Liver (tissue), 9 donors: ENCODE data around the gene KIAA0586. TPM values are rescaled to one million over a fixed set of nuclear protein-coding genes. Genes with fewer than 3 reads are reported as not detected.
"Not testable (repeated sequence)": the region's sequence is repeated elsewhere in the genome, so short reads cannot be mapped to it uniquely, and the experiment has no call there.

Experiments used
- DNase-seq: peaks from one replicate; pipeline ENCODE4 v3.0.0-alpha.2; 2017; ENCODE audit warnings: low spot score
- H3K27ac ChIP-seq, 2 donors: one replicate each; pipeline ENCODE4 v1.7.0; 2013; ENCODE audit warnings: inconsistent platforms in 2 of 2, low read length in 2 of 2, control low read depth in 1 of 2, low read depth in 1 of 2, mild to moderate bottlenecking in 1 of 2
- H3K27me3 ChIP-seq, 4 donors: one replicate each; pipeline versions ENCODE4 v1.6.1 to v1.7.0; 2013; ENCODE audit warnings: low read length in 3 of 4, inconsistent platforms in 1 of 4, mild to moderate bottlenecking in 1 of 4, moderate library complexity in 1 of 4; ENCODE audit not compliant: control insufficient read depth in 4 of 4, insufficient read depth in 4 of 4
- H3K36me3 ChIP-seq, 4 donors: one replicate each; pipeline versions ENCODE4 v1.6.1 to v1.7.0; 2013; ENCODE audit warnings: low read length in 3 of 4, mild to moderate bottlenecking in 3 of 4, low read depth in 1 of 4, moderate library complexity in 1 of 4; ENCODE audit not compliant: control insufficient read depth in 4 of 4, insufficient read depth in 3 of 4
- H3K4me1 ChIP-seq, 4 donors: one replicate each; pipeline versions ENCODE4 v1.6.1 to v1.7.0; 2013; ENCODE audit warnings: low read length in 3 of 4, mild to moderate bottlenecking in 3 of 4, moderate library complexity in 1 of 4; ENCODE audit not compliant: control insufficient read depth in 4 of 4, insufficient read depth in 4 of 4
- H3K4me3 ChIP-seq, 3 donors: one replicate each; pipeline versions ENCODE4 v1.6.1 to v1.7.0; 2013; ENCODE audit warnings: low read length in 3 of 3, control low read depth in 1 of 3, low read depth in 1 of 3, mild to moderate bottlenecking in 1 of 3
- H3K9ac ChIP-seq, 2 donors: one replicate each; pipeline ENCODE4 v1.7.0; 2013; ENCODE audit warnings: low read length in 2 of 2, mild to moderate bottlenecking in 2 of 2, moderate library complexity in 2 of 2, control low read depth in 1 of 2, low read depth in 1 of 2
- H3K9me3 ChIP-seq, 4 donors: one replicate each; pipeline versions ENCODE4 v1.6.1 to v1.7.0; 2013; ENCODE audit warnings: low read length in 3 of 4; ENCODE audit not compliant: control insufficient read depth in 4 of 4
- EGR1 ChIP-seq, 2 donors: IDR thresholded peaks; 2 replicates each; pipeline ENCODE4 v1.6.1; 2016 to 2018; ENCODE audit warnings: antibody characterized with exemption in 2 of 2, low read depth in 2 of 2
- FOXA2 ChIP-seq: IDR thresholded peaks from 2 replicates; pipeline ENCODE4 v1.6.1; 2016; ENCODE audit warnings: antibody characterized with exemption
- GABPA ChIP-seq, 2 donors: IDR thresholded peaks in 1 of 2; conservative IDR thresholded peaks in 1 of 2; 2 replicates each; pipeline ENCODE4 v1.6.1; 2016; ENCODE audit warnings: antibody characterized with exemption in 2 of 2, mild to moderate bottlenecking in 1 of 2, moderate library complexity in 1 of 2
- HNF4G ChIP-seq: IDR thresholded peaks from 2 replicates; pipeline ENCODE4 v1.6.1; 2016; ENCODE audit warnings: antibody characterized with exemption
- JUND ChIP-seq, 2 donors: IDR thresholded peaks; 2 replicates each; pipeline ENCODE4 v1.6.1; 2016; ENCODE audit warnings: antibody characterized with exemption in 2 of 2
- NR2F2 ChIP-seq: IDR thresholded peaks from 2 replicates; pipeline ENCODE4 v1.6.1; 2016; ENCODE audit warnings: antibody characterized with exemption
- RAD21 ChIP-seq, 2 donors: IDR thresholded peaks; 2 replicates each; pipeline ENCODE4 v1.6.1; 2016; ENCODE audit warnings: antibody characterized with exemption in 2 of 2, mild to moderate bottlenecking in 2 of 2
- TAF1 ChIP-seq: conservative IDR thresholded peaks from 2 replicates; pipeline ENCODE4 v1.6.1; 2016; ENCODE audit warnings: antibody characterized with exemption, mild to moderate bottlenecking
- WGBS: extraction: QIAGEN DNeasy Blood & Tissue Kit; methylation state at CpG from one replicate; pipeline ENCODE4 v1.1.7; 2013; 5-methylcytosine and 5-hydroxymethylcytosine counted together
- polyA plus RNA-seq, 2 donors: library from polyadenylated mRNA; stranded (reverse) in 1 of 2; unstranded in 1 of 2; fragments of 200-250 nt in 1 of 2; fragments of >200 nt in 1 of 2; fragmentation: Nextera tagmentation in 1 of 2; extraction: Ambion mirVana in 1 of 2; gene quantifications; one replicate each; pipeline versions ENCODE4 v1.2.1 to v1.2.3, GENCODE V29; 2013 to 2015
- total RNA-seq, 2 donors: library from RNA; depleted of rRNA; stranded (reverse); fragments of >200 nt; gene quantifications; one replicate each; pipeline ENCODE4 v1.2.3, GENCODE V29; 2014
- TF ChIP-seq, protein P1 (sequence below): fragments of 150-350 bp; IDR thresholded peaks from 2 replicates; pipeline ENCODE4 v1.5.1; 2017; ENCODE audit warnings: improper control_type of control experiment, low read depth, low read length; ENCODE audit not compliant: missing input control
- TF ChIP-seq, protein P2 (sequence below): IDR thresholded peaks from 2 replicates; pipeline ENCODE4 v1.6.1; 2016; ENCODE audit warnings: antibody characterized with exemption
- TF ChIP-seq, protein P3 (sequence below): IDR thresholded peaks from 2 replicates; pipeline ENCODE4 v1.6.1; 2016; ENCODE audit warnings: antibody characterized with exemption
- TF ChIP-seq, protein P4 (sequence below): IDR thresholded peaks from 2 replicates; pipeline ENCODE4 v1.6.1; 2016; ENCODE audit warnings: antibody characterized with exemption, mild to moderate bottlenecking
- TF ChIP-seq, protein P5 (sequence below): IDR thresholded peaks from 2 replicates; pipeline ENCODE4 v1.6.1; 2016; ENCODE audit warnings: antibody characterized with exemption
- donor health status: healthy.
- donor health status: healthy.
- donor health status: healthy.
- donor health status: healthy.
- donor health status: healthy.

KIAA0586 gene
- total and polyA plus RNA-seq, 4 donors: 3.6 to 18.2 (median 7.8) TPM

DNA sequence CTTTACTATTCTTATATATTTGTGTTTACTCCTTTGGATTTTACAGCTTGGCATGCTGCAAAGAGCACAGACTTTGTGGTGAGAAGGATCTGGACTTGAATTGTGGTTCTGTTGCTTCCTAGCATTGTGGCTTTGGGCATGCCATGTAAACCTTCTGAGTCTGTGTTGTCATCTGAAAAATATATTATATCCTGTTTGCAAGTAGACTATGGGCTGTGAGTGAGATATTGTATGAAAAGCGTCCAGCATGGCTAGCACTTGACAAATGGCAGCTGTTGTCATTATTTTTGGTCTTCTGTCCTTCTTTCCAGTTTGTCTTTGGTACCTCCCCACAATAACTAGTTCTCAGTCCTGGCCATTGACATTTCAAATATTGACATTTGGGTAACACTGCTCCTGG lies 148.4 kb downstream of the KIAA0586 start (continued):
- TF ChIP-seq, protein P1, sequence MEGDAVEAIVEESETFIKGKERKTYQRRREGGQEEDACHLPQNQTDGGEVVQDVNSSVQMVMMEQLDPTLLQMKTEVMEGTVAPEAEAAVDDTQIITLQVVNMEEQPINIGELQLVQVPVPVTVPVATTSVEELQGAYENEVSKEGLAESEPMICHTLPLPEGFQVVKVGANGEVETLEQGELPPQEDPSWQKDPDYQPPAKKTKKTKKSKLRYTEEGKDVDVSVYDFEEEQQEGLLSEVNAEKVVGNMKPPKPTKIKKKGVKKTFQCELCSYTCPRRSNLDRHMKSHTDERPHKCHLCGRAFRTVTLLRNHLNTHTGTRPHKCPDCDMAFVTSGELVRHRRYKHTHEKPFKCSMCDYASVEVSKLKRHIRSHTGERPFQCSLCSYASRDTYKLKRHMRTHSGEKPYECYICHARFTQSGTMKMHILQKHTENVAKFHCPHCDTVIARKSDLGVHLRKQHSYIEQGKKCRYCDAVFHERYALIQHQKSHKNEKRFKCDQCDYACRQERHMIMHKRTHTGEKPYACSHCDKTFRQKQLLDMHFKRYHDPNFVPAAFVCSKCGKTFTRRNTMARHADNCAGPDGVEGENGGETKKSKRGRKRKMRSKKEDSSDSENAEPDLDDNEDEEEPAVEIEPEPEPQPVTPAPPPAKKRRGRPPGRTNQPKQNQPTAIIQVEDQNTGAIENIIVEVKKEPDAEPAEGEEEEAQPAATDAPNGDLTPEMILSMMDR: no peak
- TF ChIP-seq, protein P2, sequence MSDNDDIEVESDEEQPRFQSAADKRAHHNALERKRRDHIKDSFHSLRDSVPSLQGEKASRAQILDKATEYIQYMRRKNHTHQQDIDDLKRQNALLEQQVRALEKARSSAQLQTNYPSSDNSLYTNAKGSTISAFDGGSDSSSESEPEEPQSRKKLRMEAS: no peak
- TF ChIP-seq FOXA2 (no peak), TAF1 (no peak), GABPA (IDR thresholded peaks at IDR 0.05 in 1 of 2, conservative IDR thresholded peaks at IDR 0.05 in 1 of 2) (no peak)

DNA sequence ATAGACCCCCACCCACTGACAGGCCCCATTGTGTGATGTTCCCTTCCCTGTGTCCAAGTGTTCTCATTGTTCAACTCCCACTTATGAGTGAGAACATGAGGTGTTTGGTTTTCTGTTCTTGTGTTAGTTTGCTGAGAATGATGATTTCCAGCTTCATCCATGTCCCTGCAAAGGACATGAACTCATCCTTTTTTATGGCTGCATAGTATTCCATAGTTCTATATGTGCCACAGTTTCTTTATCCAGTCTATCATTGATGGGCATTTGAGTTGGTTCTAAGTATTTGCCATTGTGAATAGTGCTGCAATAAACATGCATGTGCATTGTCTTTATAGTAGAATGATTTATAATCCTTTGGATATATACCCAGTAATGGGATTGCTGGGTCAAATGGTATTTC lies 152.5 kb downstream of the KIAA0586 start:
- not testable (repeated sequence) for H3K4me3 ChIP-seq, DNase-seq, H3K27me3 ChIP-seq, H3K36me3 ChIP-seq, H3K9ac ChIP-seq, H3K27ac ChIP-seq, H3K9me3 ChIP-seq, H3K4me1 ChIP-seq

DNA sequence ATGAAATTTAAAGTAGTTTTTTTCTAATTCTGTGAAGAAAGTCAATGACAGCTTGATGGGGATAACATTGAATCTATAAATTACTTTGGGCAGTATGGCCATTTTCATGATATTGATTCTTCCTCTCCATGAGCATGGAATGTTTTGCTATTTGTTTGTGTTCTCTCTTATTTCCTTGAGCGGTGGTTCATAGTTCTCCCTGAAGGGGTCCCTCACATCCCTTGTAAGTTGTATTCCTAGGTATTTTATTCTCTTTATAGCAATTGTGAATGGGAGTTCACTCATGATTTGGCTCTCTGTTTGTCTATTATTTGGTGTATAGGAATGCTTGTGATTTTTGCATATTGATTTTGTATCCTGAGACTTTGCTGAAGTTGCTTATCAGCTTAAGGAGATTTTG lies 153.9 kb downstream of the KIAA0586 start:
- 95% methylated on average over 1 of the region's 1 CpG for WGBS
- H3K4me3 ChIP-seq, H3K27ac ChIP-seq, DNase-seq, H3K27me3 ChIP-seq, H3K4me1 ChIP-seq, H3K9ac ChIP-seq, H3K9me3 ChIP-seq, H3K36me3 ChIP-seq: not testable (repeated sequence)

DNA sequence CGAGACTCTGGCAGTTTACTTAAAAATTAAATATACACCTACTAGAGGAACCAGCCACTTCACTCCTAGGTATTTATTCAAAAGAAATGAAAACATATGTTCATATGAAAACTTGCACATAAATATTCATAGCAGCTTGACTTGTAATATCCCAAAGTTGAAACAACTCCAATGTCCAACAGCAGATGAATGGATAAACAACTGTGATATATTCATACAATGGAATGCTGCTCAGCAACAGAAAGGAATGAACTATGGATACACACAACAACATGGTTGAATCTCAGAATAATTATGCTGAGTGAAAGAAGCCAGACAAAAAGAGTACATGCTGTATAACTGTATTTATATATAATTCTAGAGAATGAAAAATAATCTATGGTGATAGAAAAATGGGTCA lies 156.9 kb downstream of the KIAA0586 start:
- TF ChIP-seq, protein P2: no peak
- TF ChIP-seq FOXA2: no peak
- TF ChIP-seq, protein P1: no peak
- TF ChIP-seq EGR1 (IDR thresholded peaks at IDR 0.05; ENCODE audit: low read depth in 2 of 2): no peak
- TF ChIP-seq NR2F2: no peak
- no peak for TF ChIP-seq HNF4G
- TF ChIP-seq, protein P3, sequence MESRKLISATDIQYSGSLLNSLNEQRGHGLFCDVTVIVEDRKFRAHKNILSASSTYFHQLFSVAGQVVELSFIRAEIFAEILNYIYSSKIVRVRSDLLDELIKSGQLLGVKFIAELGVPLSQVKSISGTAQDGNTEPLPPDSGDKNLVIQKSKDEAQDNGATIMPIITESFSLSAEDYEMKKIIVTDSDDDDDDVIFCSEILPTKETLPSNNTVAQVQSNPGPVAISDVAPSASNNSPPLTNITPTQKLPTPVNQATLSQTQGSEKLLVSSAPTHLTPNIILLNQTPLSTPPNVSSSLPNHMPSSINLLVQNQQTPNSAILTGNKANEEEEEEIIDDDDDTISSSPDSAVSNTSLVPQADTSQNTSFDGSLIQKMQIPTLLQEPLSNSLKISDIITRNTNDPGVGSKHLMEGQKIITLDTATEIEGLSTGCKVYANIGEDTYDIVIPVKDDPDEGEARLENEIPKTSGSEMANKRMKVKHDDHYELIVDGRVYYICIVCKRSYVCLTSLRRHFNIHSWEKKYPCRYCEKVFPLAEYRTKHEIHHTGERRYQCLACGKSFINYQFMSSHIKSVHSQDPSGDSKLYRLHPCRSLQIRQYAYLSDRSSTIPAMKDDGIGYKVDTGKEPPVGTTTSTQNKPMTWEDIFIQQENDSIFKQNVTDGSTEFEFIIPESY: no peak
- TF ChIP-seq RAD21 (IDR thresholded peaks at IDR 0.05): no peak
- TF ChIP-seq, protein P4, sequence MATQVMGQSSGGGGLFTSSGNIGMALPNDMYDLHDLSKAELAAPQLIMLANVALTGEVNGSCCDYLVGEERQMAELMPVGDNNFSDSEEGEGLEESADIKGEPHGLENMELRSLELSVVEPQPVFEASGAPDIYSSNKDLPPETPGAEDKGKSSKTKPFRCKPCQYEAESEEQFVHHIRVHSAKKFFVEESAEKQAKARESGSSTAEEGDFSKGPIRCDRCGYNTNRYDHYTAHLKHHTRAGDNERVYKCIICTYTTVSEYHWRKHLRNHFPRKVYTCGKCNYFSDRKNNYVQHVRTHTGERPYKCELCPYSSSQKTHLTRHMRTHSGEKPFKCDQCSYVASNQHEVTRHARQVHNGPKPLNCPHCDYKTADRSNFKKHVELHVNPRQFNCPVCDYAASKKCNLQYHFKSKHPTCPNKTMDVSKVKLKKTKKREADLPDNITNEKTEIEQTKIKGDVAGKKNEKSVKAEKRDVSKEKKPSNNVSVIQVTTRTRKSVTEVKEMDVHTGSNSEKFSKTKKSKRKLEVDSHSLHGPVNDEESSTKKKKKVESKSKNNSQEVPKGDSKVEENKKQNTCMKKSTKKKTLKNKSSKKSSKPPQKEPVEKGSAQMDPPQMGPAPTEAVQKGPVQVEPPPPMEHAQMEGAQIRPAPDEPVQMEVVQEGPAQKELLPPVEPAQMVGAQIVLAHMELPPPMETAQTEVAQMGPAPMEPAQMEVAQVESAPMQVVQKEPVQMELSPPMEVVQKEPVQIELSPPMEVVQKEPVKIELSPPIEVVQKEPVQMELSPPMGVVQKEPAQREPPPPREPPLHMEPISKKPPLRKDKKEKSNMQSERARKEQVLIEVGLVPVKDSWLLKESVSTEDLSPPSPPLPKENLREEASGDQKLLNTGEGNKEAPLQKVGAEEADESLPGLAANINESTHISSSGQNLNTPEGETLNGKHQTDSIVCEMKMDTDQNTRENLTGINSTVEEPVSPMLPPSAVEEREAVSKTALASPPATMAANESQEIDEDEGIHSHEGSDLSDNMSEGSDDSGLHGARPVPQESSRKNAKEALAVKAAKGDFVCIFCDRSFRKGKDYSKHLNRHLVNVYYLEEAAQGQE: no peak
- TF ChIP-seq JUND (IDR thresholded peaks at IDR 0.05): no peak
- no peak for TF ChIP-seq TAF1
- TF ChIP-seq, protein P5, sequence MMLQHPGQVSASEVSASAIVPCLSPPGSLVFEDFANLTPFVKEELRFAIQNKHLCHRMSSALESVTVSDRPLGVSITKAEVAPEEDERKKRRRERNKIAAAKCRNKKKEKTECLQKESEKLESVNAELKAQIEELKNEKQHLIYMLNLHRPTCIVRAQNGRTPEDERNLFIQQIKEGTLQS: no peak
- no peaks in the 10 kb centered on the region for H3K27me3 ChIP-seq

More for the DNA sequence above, 156.9 kb downstream of the KIAA0586 start:
- H3K4me1 ChIP-seq: no peaks in the 10 kb centered on the region
- WGBS: 79% methylated on average over 1 of the region's 1 CpG
- H3K27ac ChIP-seq: no peak overlapping the region
- H3K4me3 ChIP-seq: no peak overlapping the region
- no peak for DNase-seq
- no peak overlapping the region for H3K9ac ChIP-seq
- H3K36me3 ChIP-seq: no peaks in the 10 kb centered on the region
- H3K9me3 ChIP-seq: no peaks in the 10 kb centered on the region
